HCT116 (cell line): ENCODE results near the gene CHD1L. TPM values are rescaled to one million over a fixed set of nuclear protein-coding genes. Genes with fewer than 3 reads are reported as not detected.

ENCODE experiments used
- ATAC-seq: fragments of 200-7000 bp; cut with Tn5 transposase; 2 replicates; pipeline ENCODE4 v1.9.1; 2020; ENCODE audit warnings: mild to moderate bottlenecking, moderate library complexity
- BruUV-seq: library from RNA; stranded (reverse); fragments of 400-500 nt; replicated peaks from 2 replicates; lab custom pipeline; 2021; lab: Mats Ljungman, UMichigan
- CTCF ChIA-PET: fragments of 300-600 bp; sonication (Branson Sonifier 250); formaldehyde crosslinking; loops from one replicate; lab custom pipeline; 2021; ENCODE audit warnings: antibody characterized with exemption; lab: Charles Lee
- POLR2A ChIA-PET: fragments of 300-600, 350-600 bp; sonication (Branson Sonifier 250); formaldehyde crosslinking; loops from one replicate; lab custom pipeline; 2021; ENCODE audit warnings: antibody characterized with exemption; lab: Charles Lee
- RAD21 ChIA-PET, 2 experiments: fragments of 300-600 bp; sonication (Branson Sonifier 250); formaldehyde crosslinking; loops; one replicate each; lab custom pipeline; 2023; ENCODE audit warnings: low total read pairs in 2 of 2; ENCODE audit not compliant: uncharacterized antibody in 2 of 2, unreplicated experiment in 2 of 2, low non-redundant PET in 1 of 2; lab: Charles Lee
- DNase-seq: peaks from one replicate; pipeline ENCODE4 v3.0.0-alpha.2; 2010; ENCODE audit warnings: low read depth, low spot score
- H2AFZ ChIP-seq: fragments of 200-600 bp; shearing (Covaris generic), sonication (generic); 2 replicates; pipeline ENCODE4 v1.6.1; 2017; ENCODE audit warnings: low read depth, mixed run types, mixed read lengths, antibody characterized with exemption, low read length; ENCODE audit not compliant: poor library complexity, severe bottlenecking
- H3K27ac ChIP-seq: 2 replicates; pipeline ENCODE4 v1.5.1; 2012; ENCODE audit warnings: low read depth, low read length
- H3K27me3 ChIP-seq: fragments of 200-600 bp; sonication (generic); 2 replicates; pipeline ENCODE4 v1.6.1; 2016; ENCODE audit warnings: mixed run types, low read length, mixed read lengths; ENCODE audit not compliant: insufficient read depth
- H3K36me3 ChIP-seq, 2 experiments: fragments of 200-500 bp in 1 of 2; fragments of 200-600 bp in 1 of 2; sonication (Bioruptor generic) in 1 of 2; sonication (generic) in 1 of 2; 2 replicates each; pipeline versions ENCODE4 v1.5.1 to v1.6.1; 2014 to 2016; ENCODE audit warnings: low read length in 2 of 2, inconsistent platforms in 1 of 2, mixed read lengths in 1 of 2, mixed run types in 1 of 2; ENCODE audit not compliant: insufficient read depth in 2 of 2, control insufficient read depth in 1 of 2
- H3K4me1 ChIP-seq, 2 experiments: fragments of 200-600 bp in 1 of 2; sonication (generic) in 1 of 2; 2 replicates each; pipeline versions ENCODE4 v1.5.1 to v1.6.1; 2012 to 2017; ENCODE audit warnings: low read length in 2 of 2, inconsistent platforms in 1 of 2, mild to moderate bottlenecking in 1 of 2, mixed read lengths in 1 of 2, mixed run types in 1 of 2, moderate library complexity in 1 of 2; ENCODE audit not compliant: insufficient read depth in 2 of 2, control insufficient read depth in 1 of 2
- H3K4me2 ChIP-seq: fragments of 200-600 bp; sonication (generic); 2 replicates; pipeline ENCODE4 v1.6.1; 2017; ENCODE audit warnings: mixed run types, low read length, mixed read lengths
- H3K4me3 ChIP-seq, 2 experiments: fragments of 200-600 bp in 1 of 2; sonication (generic) in 1 of 2; replicated peaks in 1 of 2; 2 replicates each; pipeline ENCODE4 v1.5.1; 2011 to 2016; ENCODE audit warnings: low read length in 2 of 2, control low read depth in 1 of 2, low read depth in 1 of 2, mild to moderate bottlenecking in 1 of 2, mixed read lengths in 1 of 2, mixed run types in 1 of 2
- H3K79me2 ChIP-seq: fragments of 200-600 bp; sonication (generic); 2 replicates; pipeline ENCODE4 v1.6.1; 2017; ENCODE audit warnings: mild to moderate bottlenecking, mixed run types, low read length, moderate library complexity, mixed read lengths; ENCODE audit not compliant: insufficient read depth
- H3K9ac ChIP-seq: fragments of 200-600 bp; sonication (generic); 2 replicates; pipeline ENCODE4 v1.6.1; 2016; ENCODE audit warnings: low read length, mixed read lengths
- H3K9me2 ChIP-seq: fragments of 200-600 bp; sonication (generic), shearing (Covaris generic); 2 replicates; pipeline ENCODE4 v1.6.1; 2017; ENCODE audit warnings: mixed run types, mild to moderate bottlenecking, moderate library complexity; ENCODE audit not compliant: insufficient read depth
- H3K9me3 ChIP-seq, 2 experiments: fragments of 200-500 bp in 1 of 2; fragments of 200-600 bp in 1 of 2; sonication (Bioruptor generic) in 1 of 2; sonication (generic) in 1 of 2; 2 replicates each; pipeline ENCODE4 v1.6.1; 2014 to 2017; ENCODE audit warnings: low read length in 2 of 2, mixed read lengths in 2 of 2, inconsistent platforms in 1 of 2, low read depth in 1 of 2, mild to moderate bottlenecking in 1 of 2, mixed run types in 1 of 2, moderate library complexity in 1 of 2; ENCODE audit not compliant: control insufficient read depth in 1 of 2, insufficient read depth in 1 of 2
- H4K20me1 ChIP-seq: fragments of 200-600 bp; sonication (generic), shearing (Covaris generic); 2 replicates; pipeline ENCODE4 v1.6.1; 2017; ENCODE audit warnings: mixed run types, mild to moderate bottlenecking, moderate library complexity; ENCODE audit not compliant: insufficient read depth
- CBX3 ChIP-seq: IDR thresholded peaks from 2 replicates; pipeline ENCODE4 v1.6.1; 2012; ENCODE audit warnings: low read depth
- EGR1 ChIP-seq: IDR thresholded peaks from 2 replicates; pipeline ENCODE4 v1.6.1; 2012; ENCODE audit warnings: low read depth
- EZH2 ChIP-seq: fragments of 200-600 bp; sonication (generic); IDR thresholded peaks from 2 replicates; pipeline ENCODE4 v1.6.1; 2017; ENCODE audit warnings: antibody characterized with exemption, mixed run types
- EZH2phosphoT487 ChIP-seq: fragments of 200-600 bp; IDR thresholded peaks from 2 replicates; pipeline ENCODE4 v1.6.1; 2018; ENCODE audit warnings: antibody characterized with exemption, borderline replicate concordance
- JUND ChIP-seq: IDR thresholded peaks from 2 replicates; pipeline ENCODE4 v1.6.1; 2012
- POLR2A ChIP-seq: IDR thresholded peaks from 2 replicates; pipeline ENCODE4 v1.7.0; 2011; ENCODE audit warnings: borderline replicate concordance; ENCODE audit not compliant: insufficient read depth, insufficient read length; ENCODE audit errors: extremely low read depth
- RAD21 ChIP-seq: IDR thresholded peaks from 2 replicates; pipeline ENCODE4 v1.6.1; 2012; ENCODE audit warnings: low read depth, mild to moderate bottlenecking
- SRF ChIP-seq: IDR thresholded peaks from 2 replicates; pipeline ENCODE4 v1.6.1; 2012; ENCODE audit warnings: low read depth
- TCF7L2 ChIP-seq: IDR thresholded peaks from 2 replicates; pipeline ENCODE4 v1.7.0; 2011; ENCODE audit warnings: borderline replicate concordance, inconsistent platforms; ENCODE audit not compliant: insufficient read depth, insufficient read length; ENCODE audit errors: extremely low read depth
- ZFX ChIP-seq: fragments of 450-650 bp; IDR thresholded peaks from 2 replicates; pipeline ENCODE4 v1.6.1; 2017
- ZNF274 ChIP-seq: fragments of 200-500 bp; sonication (Bioruptor generic); IDR thresholded peaks from 2 replicates; pipeline ENCODE4 v1.6.1; 2014; ENCODE audit warnings: mild to moderate bottlenecking, low read depth, low read length, inconsistent platforms
- intact Hi-C: fragments of 100-400 bp; cut with micrococcal nuclease; formaldehyde crosslinking; loops from 2 replicates; pipeline ENCODE4 v1.10.0; 2022
- total RNA-seq: library from RNA; stranded (reverse); gene quantifications from one replicate; pipeline ENCODE4 v1.2.1, GENCODE V29; 2021; ENCODE audit not compliant: unreplicated experiment
- TF ChIP-seq, protein P1 (sequence below): IDR thresholded peaks from 2 replicates; pipeline ENCODE4 v1.6.1; 2012
- TF ChIP-seq, protein P2 (sequence below): IDR thresholded peaks from 2 replicates; pipeline ENCODE4 v1.6.1; 2012
- TF ChIP-seq, protein P3 (sequence below): IDR thresholded peaks from 2 replicates; pipeline ENCODE4 v1.6.1; 2012; ENCODE audit warnings: low read depth

Gene CHD1L
- total RNA-seq, 1 experiment from 2014 or later = 52.0 TPM

DNA sequence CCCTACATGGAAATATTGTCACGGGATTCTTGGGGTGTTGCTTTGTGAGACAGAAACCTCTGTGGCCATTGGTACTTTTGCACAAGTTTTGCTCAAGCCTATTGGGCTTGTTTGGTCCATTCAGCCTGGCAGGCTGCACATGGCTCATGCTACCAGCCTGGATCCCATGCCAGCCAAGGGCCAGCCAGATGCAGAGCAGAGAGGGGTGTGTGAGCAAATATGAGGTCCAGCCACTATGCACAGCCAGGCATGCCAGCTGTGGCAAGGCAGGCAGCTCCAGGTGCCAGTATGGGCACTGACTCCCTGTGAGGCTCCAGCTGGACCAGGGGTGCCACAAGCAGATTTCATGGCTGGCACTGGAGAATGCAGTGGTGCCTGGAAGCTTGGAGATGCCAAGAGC lies 6.7 kb upstream of the CHD1L start:
- intact Hi-C loops = no loop called here
- ATAC-seq = no peak
- H3K27me3 ChIP-seq = no peaks in the 10 kb centered on the region
- no peak overlapping the region for H3K9ac ChIP-seq
- POLR2A ChIA-PET = no interaction called here
- no TSS peak for BruUV-seq
- H3K79me2 ChIP-seq = no peaks in the 10 kb centered on the region
- no peak overlapping the region for H3K4me2 ChIP-seq
- no peak overlapping the region for H2AFZ ChIP-seq
- H4K20me1 ChIP-seq = no peaks in the 10 kb centered on the region
- RAD21 ChIA-PET = no interaction called here
- H3K9me2 ChIP-seq = no peaks in the 10 kb centered on the region
- H3K27ac ChIP-seq = no peak overlapping the region
- TF ChIP-seq EZH2phosphoT487 = no peak
- TF ChIP-seq ZFX = no peak
- TF ChIP-seq, protein P1, sequence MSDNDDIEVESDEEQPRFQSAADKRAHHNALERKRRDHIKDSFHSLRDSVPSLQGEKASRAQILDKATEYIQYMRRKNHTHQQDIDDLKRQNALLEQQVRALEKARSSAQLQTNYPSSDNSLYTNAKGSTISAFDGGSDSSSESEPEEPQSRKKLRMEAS = no peak
- no peak for TF ChIP-seq SRF
- no peak for TF ChIP-seq TCF7L2
- no peak for TF ChIP-seq JUND
- TF ChIP-seq EGR1 = no peak
- no peak for TF ChIP-seq EZH2
- TF ChIP-seq, protein P2, sequence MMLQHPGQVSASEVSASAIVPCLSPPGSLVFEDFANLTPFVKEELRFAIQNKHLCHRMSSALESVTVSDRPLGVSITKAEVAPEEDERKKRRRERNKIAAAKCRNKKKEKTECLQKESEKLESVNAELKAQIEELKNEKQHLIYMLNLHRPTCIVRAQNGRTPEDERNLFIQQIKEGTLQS = no peak
- no peak for TF ChIP-seq RAD21
- TF ChIP-seq POLR2A = no peak
- TF ChIP-seq ZNF274 = no peak
- no peak for TF ChIP-seq CBX3
- TF ChIP-seq, protein P3, sequence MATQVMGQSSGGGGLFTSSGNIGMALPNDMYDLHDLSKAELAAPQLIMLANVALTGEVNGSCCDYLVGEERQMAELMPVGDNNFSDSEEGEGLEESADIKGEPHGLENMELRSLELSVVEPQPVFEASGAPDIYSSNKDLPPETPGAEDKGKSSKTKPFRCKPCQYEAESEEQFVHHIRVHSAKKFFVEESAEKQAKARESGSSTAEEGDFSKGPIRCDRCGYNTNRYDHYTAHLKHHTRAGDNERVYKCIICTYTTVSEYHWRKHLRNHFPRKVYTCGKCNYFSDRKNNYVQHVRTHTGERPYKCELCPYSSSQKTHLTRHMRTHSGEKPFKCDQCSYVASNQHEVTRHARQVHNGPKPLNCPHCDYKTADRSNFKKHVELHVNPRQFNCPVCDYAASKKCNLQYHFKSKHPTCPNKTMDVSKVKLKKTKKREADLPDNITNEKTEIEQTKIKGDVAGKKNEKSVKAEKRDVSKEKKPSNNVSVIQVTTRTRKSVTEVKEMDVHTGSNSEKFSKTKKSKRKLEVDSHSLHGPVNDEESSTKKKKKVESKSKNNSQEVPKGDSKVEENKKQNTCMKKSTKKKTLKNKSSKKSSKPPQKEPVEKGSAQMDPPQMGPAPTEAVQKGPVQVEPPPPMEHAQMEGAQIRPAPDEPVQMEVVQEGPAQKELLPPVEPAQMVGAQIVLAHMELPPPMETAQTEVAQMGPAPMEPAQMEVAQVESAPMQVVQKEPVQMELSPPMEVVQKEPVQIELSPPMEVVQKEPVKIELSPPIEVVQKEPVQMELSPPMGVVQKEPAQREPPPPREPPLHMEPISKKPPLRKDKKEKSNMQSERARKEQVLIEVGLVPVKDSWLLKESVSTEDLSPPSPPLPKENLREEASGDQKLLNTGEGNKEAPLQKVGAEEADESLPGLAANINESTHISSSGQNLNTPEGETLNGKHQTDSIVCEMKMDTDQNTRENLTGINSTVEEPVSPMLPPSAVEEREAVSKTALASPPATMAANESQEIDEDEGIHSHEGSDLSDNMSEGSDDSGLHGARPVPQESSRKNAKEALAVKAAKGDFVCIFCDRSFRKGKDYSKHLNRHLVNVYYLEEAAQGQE = no peak
- TF ChIP-seq, all 23 proteins: peak for 0
- CTCF ChIA-PET = no interaction called here
- Histone ChIP-seq H3K4me3 (no peak overlapping the region), H3K36me3 (no peaks in the 10 kb centered on the region), H3K9me3 (no peaks in the 10 kb centered on the region; a peak in 1 of 4 replicates), H3K4me1 (no peaks in the 10 kb centered on the region)
- no peak for DNase-seq
